ENCODE measurements around the gene PGAM2. TPM values are rescaled to one million over a fixed set of nuclear protein-coding genes. Genes with fewer than 3 reads are reported as not detected.

The PGAM2 gene
- not detected in 2 replicates for total RNA-seq (2014; rRNA removed)
- 0.61 TPM for polyA plus RNA-seq (2012)

DNA sequence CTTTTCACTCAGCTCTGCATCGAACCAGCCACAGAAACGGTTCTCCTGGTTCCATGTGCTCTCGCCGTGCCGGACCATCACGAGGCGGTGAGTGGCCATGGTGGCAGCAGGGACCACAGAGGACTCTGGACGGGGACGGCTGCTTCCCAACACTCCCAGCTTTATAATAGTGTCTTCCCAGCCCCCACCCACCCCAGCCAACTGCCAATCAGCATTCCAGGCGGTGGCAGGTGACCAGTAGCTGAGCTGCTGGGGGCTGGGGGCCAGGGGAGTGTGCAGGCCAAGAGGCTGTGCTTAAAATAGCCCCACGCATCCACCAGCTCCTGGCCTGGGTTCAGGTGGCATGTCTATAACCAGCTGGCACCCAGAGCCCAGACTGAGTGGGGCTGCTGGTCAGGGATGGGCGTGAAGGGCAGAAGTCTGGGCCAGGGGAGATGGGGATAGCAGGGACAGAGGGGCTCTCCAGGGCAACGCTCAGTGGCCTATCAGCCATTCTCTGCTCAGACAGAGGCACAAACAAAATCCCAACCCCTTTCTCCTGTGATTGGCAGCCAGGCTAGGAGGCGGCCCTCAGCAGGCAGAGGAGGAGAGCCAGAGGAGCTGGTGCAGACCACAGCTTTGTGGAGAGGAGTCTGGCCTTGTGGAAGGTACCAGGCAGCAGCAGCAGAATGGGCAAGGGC, at the start of gene PGAM2:
TSS of gene PGAM2 (minus strand) at position 137 of the 680 bp plus-strand sequence. CDS start at position 99, 38 bp downstream.
- DNase-seq (ENCODE audit: low read depth) = peak; percentile 37

DNA sequence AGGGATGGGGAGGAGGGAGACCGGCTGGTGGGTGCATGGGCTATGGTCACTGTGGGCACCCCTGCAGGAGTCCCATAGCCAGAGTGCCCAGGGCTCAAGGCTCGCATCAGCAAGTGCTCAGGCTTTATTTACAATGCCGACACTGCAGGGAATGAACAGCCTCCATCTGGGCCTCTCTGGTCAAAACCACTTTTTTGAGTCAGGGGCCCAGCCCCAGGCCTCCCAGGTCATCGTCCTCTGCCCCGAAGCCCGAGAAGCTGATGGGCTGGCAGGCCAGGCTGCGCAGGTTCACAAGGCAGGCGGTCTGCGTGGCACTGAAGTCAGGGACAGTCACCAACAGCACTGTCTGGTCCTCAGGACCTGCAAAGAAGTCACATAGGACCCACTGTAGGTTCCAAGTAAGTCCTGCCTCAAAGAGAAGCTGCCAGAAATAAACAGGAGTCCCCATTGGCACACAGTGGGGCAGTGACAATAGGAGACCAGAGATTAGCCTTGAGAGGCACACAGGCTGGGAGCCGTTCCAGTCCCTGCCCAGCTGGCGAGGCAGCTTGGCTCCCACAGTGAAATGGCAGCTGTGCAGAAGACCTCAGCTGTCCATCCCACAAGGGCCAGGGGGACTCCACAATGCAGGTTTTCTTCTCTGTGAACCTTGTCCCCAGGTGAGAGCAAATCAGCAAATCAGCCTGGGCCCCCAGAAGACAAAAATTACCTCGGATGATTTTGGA, 49.4 kb upstream of the PGAM2 start:
- peak; percentile 39 for DNase-seq (ENCODE audit: low read depth)

DNA sequence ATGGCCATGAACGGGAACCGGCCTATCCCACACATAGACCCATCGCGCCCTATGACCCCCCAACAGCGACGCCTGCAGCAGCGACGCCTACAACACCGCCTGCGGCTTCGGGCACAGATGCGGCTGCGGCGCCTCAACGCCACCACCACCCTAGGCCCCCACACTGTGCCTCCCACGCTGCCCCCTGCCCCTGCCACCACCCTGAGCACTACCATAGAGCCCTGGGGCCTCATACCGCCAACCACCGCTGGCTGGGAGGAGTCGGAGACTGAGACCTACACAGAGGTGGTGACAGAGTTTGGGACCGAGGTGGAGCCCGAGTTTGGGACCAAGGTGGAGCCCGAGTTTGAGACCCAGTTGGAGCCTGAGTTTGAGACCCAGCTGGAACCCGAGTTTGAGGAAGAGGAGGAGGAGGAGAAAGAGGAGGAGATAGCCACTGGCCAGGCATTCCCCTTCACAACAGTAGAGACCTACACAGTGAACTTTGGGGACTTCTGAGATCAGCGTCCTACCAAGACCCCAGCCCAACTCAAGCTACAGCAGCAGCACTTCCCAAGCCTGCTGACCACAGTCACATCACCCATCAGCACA, 48.5 kb upstream of the PGAM2 start:
- no peak for DNase-seq (ENCODE audit: low read depth)

DNA sequence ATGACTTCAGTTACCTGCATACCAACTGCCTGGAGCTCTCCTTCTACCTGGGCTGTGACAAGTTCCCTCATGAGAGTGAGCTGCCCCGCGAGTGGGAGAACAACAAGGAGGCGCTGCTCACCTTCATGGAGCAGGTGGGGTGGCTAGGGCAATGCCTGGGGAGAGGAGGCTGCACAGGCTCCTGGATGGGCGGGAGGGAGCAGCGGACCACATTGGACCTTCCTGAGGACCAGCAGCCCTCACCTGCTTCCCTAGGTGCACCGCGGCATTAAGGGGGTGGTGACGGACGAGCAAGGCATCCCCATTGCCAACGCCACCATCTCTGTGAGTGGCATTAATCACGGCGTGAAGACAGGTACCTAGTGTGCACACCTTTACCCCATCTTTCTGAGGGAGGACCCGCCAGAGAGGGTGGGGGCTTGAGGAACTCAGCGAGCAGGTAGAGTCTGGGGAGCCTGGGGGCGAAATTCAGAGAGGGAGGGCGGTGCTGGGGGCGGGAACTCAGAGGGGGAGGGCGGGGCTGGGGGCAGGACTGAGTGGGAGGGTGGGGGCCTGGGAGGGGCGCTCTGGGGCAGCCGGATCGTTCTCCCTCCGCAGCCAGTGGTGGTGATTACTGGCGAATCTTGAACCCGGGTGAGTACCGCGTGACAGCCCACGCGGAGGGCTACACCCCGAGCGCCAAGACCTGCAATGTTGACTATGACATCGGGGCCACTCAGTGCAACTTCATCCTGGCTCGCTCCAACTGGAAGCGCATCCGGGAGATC, 47.8 kb upstream of the PGAM2 start:
- DNase-seq (ENCODE audit: low read depth) = no peak

DNA sequence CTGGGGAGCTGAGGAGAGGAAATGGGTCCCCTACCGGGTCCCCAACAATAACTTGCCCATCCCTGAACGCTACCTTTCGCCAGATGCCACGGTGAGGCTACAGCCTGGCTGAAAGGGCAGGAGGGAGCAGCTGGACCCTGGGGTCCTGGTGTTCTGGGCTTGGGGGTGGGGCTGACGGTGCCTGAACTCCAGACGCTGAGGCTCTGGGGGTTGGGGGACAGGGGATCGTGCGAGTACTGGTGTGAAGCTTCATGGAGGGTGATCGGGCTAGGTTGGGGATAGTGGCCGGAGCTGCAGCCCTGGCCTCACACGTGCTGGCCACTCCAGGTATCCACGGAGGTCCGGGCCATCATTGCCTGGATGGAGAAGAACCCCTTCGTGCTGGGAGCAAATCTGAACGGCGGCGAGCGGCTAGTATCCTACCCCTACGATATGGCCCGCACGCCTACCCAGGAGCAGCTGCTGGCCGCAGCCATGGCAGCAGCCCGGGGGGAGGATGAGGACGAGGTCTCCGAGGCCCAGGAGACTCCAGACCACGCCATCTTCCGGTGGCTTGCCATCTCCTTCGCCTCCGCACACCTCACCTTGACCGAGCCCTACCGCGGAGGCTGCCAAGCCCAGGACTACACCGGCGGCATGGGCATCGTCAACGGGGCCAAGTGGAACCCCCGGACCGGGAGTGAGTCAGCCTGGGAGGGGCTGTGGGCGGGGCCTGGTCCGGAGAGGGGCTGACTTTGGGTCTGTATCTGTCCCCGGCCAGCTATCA, 47.0 kb upstream of the PGAM2 start:
- DNase-seq (ENCODE audit: low read depth) = no peak

DNA sequence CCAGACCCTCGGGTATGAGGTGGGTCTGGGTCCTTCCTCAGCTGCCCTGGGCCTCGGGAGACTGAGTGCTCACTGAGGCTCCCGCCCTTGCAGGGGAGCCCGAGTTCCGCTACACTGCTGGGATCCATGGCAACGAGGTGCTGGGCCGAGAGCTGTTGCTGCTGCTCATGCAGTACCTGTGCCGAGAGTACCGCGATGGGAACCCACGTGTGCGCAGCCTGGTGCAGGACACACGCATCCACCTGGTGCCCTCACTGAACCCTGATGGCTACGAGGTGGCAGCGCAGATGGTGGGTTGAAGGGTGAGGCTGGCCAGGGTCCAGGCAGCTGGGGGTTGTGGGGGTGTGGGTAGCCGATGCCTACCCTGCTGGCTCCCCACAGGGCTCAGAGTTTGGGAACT, 46.4 kb upstream of the PGAM2 start:
- no peak for DNase-seq (ENCODE audit: low read depth)

DNA sequence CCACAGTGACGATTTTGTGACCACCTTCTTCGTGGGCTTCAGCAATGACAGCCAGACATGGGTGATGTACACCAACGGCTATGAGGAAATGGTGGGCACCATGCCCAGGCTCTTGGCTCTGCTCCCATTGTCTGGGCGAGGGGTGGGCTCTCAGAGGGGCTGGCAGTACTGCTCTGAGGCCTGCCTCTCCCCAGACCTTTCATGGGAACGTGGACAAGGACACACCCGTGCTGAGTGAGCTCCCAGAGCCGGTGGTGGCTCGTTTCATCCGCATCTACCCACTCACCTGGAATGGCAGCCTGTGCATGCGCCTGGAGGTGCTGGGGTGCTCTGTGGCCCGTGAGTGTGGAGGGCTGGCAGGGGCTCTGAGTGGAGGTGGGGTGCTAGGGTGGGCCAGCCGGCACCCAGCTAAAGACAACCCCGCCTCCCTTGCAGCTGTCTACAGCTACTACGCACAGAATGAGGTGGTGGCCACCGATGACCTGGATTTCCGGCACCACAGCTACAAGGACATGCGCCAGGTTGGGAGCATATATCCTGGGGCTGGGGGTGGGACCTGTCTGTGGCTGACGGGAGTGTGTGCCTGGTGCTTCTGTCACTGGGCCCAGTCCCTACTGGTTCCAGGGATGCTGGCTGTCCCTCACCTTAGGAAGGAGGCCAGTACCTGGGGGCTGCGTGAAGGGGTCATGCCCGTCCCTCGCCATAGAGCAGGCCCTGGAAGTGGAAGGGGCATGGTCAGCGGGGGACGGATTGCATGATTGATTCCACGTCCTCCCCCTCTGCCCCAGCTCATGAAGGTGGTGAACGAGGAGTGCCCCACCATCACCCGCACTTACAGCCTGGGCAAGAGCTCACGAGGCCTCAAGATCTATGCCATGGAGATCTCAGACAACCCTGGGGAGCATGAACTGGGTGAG, 45.6 kb upstream of the PGAM2 start:
- DNase-seq (ENCODE audit: low read depth) = no peak

DNA sequence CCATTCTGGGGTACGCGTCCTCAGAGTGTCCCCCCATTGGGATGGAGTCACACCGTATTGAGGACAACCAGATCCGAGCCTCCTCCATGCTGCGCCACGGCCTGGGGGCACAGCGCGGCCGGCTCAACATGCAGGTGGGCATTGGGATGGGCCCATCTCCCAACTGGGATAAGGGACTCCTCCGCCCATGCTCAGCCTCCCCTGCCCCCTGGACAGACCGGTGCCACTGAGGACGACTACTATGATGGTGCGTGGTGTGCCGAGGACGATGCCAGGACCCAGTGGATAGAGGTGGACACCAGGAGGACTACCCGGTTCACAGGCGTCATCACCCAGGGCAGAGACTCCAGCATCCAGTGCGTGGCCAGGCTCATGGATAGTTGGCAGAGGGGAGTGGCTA, 44.6 kb upstream of the PGAM2 start:
- no peak for DNase-seq (ENCODE audit: low read depth)

DNA sequence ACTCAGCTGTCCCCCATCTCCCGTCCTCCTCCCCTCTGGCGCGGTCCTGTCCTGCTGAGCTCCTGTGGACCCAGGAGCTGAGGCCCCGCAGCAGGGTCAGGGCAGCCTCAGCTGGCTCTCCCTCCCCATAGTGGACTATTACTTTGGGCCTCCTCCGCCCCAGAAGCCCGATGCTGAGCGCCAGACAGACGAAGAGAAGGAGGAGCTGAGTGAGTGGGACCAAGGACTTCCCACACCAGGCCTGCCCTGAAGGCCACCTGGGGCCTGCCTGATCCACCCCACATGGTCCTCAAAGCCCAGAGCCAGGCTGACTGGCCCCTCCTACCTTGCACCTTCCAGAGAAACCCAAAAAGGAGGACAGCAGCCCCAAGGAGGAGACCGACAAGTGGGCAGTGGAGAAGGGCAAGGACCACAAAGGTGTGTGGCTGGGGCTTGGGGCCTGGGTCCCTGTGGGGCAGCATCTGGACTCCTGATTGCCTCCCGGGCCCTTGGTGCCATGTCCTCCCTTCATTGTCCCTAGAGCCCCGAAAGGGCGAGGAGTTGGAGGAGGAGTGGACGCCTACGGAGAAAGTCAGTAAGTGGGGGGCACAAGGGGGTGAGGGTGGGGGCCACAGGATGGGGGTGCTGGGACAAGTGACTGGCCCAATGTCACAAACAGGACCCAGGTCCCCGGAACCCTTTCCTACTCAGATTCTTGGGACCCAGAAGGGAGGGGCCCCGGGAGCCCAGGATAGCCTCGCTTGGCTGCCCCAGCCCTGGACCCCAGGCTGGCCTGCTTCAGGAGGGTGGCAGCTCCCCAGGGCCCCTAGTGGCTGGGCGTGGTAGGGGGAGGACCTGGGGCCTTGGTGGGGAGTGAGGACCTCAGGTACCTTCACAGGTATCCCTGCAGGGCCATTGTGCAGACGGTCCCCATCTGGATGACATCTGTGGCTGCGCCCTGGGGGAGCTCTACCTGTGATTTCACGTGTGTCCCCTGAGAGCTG, 43.7 kb upstream of the PGAM2 start:
- DNase-seq (ENCODE audit: low read depth) = no peak

DNA sequence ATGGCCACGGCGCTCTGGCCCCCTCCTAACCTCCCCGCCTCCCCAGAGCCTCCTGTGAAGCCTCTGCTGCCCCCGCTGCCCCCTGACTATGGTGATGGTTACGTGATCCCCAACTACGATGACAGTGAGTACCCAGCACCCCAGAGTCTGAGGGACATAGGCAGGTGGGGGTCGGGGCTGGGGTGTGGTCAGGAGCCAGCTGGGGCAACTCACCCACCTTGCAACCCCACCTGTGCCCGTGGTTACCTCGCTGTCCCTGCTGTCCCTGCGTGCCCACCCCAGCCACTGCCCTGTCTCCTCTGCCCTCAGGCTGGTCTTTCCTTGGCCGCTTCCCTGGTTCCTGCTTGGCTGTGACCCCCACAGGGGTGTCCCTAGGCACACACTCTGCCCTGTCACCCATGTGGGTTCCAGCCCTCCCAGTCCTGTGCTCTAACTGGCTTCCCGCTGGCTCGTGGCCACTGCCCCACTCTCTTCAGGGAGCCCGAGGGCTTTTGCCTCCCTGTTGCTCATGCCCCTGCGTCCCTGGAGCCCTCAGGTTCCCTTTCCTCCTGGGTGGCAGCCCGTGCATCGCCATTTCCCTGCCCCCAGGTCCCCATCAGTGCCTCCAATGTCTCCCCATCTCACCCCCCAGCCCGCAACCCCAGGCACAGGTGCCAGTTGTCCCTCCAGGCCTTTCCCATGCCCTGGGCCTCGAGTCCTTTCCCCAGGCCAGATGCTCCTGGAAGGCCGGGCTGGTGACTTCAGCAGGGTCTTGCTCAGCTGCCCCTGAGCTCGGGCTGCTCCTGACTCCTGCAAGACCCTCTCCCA, 42.8 kb upstream of the PGAM2 start:
- DNase-seq (ENCODE audit: low read depth) = no peak

DNA sequence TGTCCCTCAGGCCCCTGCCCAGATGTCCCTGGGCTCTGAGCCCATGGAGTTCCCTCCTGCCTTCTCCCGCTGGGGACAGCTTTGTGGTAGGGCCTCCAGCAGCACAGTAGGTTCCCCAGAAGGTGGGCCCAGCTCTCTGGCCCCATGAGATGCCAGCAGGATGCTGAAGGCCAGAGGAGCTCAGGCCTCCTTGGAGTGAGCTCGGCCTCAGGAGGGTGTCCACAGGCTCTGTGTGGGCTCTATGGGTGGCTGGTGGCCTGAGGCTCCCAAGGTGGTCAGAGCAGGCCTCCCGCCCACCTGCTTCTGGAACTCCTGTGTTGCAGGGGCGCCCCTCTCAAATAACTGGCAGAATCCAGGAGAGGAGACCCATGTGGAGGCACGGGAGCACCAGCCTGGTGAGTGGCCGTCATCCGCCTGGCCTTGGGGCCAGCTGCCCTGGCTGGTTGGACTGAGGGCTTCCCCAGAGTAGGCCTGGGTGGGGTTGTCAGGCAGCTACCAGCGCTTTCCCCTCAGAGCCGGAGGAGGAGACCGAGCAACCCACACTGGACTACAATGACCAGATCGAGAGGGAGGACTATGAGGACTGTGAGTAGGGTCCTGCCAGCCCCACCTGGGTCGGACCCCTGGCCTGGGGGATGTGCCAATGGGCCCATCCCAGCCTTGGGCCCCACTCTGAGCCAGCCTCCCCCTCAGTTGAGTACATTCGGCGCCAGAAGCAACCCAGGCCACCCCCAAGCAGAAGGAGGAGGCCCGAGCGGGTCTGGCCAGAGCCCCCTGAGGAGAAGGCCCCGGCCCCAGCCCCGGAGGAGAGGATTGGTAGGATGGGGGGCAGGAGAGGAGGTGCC, 42.0 kb upstream of the PGAM2 start:
- no peak for DNase-seq (ENCODE audit: low read depth)

DNA sequence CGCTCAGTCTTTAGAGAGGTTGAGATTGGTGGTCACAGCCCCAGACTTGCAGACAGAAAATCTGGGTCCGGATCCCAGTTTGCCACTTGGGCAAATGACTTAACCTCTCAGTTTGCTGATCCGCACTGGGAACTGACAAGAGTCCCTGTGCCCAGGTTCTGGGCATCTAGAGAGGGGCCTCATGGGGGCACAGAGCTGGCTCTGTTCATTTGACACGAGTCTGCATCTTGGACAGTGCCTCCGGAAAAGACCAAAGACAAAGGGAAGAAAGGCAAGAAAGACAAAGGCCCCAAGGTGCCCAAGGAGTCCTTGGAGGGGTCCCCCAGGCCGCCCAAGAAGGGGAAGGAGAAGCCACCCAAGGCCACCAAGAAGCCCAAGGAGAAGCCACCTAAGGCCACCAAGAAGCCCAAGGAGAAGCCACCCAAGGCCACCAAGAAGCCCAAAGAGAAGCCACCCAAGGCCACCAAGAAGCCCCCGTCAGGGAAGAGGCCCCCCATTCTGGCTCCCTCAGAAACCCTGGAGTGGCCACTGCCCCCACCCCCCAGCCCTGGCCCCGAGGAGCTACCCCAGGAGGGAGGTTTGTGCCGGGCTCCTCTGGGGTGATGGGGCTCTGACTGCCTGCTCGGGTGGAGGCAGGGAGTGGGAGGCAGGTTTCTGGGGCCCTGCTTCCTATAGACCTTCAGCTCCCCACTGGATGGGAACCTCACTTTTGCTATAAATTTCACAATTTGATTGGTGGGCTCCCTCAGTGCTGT, 41.1 kb upstream of the PGAM2 start:
- DNase-seq (ENCODE audit: low read depth) = no peak

DNA sequence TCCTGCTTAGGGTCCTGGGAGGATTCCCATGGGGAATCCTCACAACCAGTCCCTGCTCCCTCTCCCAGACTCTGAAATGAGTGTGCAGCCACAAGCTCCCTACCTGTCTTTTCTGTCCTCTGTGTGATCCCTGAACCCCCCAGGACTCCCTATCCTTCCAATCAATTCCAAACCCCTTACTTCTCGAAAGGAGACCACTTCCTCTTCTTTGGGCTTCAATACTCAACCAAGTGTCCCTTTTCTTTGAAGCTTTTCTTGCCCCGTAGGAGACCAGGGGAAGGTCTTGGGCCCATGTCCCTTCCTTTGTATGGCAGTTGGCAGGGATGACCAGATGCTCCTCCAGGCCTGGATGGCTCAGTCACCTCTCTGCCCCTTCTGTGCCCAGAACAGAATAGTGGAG, 40.5 kb upstream of the PGAM2 start:
- DNase-seq (ENCODE audit: low read depth) = no peak

DNA sequence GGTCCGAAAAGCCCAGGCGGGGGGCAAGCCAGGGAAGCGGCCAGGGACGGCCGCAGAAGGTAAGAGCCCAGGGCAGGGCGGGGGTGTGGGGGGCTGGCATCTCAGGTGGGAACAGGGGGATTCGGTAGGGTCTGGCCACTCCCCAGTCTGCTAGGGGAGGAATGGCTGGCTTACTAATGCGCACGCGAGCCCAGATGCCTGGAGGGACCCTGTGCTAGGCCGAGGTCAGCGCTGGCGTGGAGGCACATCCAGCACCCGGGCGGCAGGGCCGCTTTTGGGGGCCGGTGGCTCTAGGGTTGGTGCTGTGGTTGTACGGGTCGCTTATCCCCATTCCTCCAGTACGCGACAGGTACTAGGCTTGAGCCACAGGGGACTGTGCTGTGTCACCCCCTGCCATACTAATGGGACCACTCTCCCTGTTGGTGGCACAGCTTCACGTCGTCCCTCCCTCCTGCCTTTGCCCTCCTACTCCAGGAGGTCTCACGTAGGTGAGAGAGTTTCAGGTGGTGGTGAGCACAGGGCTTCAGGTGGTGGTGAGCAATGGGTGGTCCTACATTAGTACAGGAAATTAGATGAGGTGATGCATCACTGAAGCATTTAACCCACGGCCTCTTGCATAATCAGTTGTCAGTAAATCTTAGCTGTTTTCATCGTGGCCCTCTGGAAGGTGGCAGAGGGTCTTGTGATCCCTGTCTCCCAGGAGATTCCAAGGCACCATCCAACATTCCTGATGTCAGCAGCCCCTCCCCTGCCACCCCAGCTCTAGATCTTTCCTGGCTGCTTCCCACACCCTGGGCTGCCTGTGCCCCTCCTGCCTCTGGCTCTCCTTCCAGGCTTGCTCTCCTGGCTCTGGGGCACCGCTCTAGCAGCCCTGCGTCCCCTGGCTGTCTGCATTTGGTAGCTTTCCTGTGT, 39.7 kb upstream of the PGAM2 start:
- peak; percentile 39 for DNase-seq (ENCODE audit: low read depth)

All from LHCN-M2 (cell line).